ENCODE results near the gene BCAS2.

BCAS2 gene

DNA sequence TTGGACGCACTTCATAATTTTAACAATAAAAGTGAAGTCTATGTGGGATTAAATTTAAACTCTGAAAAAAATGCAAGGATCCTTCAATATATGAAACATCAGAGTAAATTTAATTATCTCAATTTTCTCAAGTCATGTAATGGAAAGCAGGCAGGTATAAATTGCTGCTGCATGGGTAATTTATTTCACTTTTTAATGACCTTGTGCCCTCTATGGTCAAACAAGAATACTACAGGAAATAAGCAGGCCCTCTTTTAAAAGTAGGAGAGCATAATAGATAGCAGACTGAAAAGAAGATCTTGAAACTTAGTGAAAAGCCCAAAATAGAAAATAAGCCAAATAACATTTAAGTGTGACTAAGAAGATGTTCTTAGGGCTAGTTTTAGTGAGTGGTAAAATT, 22.9 kb downstream of the BCAS2 start:
- DNase-seq (ENCODE audit: low spot score): peak; percentile 30

DNA sequence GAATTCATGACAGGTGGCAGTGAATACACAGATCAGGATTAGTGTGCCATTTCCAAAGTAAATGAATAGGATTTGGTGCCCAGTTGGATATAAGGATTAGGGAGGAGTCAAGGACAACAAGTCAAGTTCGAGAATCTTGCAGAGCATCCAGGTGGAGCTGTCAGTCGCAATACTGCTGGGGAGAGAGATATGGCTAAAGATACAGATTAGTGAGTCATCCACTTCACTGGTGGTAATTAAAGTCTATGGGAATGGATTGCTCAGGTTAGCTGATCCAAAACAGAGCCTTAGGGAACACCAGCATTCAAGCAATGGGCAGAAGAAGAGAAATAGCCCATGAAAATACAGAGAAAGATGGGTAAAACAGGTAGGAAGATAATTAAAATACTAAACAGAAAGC, 26.8 kb downstream of the BCAS2 start:
- DNase-seq (ENCODE audit: low spot score): no peak

DNA sequence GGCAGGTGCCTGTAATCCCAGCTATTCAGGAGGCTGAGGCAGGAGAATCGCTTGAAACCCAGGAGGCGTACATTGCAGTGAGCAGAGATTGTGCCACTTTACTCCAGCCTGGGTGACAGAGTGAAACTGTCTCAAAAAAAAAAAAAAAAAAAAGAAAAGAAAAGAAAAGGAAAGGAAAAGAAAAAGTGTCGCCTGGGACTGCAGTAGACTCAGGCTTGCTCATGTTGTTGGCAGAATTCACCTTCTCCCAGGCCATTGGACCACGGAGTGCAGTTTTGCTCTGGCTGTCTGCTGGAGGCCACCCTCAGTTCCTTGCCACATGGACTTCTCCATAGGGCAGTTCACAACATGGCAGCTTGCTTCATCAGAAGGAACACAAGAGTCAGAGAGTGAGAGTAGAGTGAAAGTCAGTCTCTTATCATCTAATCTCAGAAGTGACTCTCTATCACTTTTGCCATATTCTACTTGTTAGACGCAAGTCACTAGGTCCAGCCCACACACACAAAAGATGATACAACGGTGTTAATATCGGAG, 29.2 kb downstream of the BCAS2 start:
- DNase-seq (ENCODE audit: low spot score): no peak

DNA sequence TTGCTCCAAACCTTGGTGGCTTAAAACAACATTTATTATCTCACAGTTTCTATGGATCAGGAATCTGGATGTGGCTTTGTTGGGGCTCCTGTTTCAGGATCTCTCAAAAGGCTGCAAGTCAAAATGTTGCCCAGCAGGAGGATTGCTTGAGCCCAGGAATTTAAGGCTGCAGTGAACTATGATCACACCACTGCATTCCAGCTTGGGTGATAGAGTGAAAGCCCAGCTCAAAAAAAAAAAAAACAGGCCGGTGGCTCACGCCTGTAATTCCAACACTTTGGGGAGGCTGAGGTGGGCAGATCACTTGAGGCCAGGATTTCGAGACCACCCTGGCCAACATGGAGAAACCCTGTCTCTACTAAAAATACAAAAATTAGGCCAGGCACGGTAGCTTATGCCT, 30.0 kb downstream of the BCAS2 start:
- no peak for DNase-seq (ENCODE audit: low spot score)

DNA sequence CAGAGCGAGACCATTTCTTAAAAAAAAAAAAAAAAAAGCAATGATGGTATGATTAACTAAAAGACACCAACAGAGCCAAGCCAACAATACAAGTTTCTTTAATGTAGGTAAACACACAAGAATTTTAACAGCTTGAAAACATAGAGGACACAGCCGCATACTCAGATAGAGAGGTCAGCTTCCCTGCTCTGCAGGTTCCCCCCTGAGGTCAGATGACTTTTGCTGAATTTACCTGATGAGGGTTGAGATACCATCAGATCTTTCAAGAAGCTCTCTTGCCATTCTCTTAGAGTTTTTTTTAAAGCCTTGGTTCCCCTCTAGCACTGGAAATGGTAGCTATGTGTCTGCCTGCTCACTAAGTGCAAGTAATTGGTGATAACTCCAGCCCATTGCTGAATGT, 31.1 kb downstream of the BCAS2 start:
- DNase-seq (ENCODE audit: low spot score): no peak

DNA sequence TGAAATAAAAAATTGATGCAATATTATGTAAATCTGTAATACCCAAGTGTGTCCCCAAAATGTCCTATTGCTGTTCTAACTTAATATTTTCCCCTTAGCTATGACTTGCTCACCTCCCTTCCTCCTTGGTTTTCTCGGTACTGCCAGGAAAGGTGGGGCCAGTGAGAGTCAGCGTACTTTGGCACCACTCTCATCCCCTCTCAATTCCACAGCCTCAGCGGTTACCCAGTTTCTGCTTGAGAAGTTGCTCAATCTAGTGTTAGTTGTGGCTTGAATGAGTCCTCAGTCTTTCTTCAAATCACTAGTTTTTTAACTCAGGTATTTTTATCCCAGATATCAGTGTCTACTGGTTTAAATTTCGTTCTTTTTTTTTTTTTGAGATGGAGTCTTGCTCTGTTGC, 32.3 kb downstream of the BCAS2 start:
- DNase-seq (ENCODE audit: low spot score): no peak

DNA sequence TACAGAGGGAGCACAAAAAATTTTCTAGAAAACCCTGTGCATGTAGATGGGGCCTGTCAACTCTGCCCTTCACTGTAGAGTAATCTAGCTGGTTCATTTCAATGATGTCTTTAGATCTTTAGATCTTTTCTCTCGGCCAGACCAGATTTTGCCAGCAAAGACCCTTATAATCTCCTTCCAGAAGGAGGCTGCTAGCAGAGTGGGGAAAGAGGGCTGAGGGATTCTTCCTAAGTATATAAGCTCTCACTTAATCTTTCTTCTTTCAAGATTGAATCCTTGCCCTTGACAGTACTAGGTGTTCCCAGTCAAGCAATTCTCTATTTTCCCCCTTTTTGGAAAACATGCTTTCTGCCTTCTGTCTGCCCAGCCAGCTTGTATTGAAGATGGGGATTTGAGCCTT, 34.3 kb downstream of the BCAS2 start:
- no peak for DNase-seq (ENCODE audit: low spot score)

DNA sequence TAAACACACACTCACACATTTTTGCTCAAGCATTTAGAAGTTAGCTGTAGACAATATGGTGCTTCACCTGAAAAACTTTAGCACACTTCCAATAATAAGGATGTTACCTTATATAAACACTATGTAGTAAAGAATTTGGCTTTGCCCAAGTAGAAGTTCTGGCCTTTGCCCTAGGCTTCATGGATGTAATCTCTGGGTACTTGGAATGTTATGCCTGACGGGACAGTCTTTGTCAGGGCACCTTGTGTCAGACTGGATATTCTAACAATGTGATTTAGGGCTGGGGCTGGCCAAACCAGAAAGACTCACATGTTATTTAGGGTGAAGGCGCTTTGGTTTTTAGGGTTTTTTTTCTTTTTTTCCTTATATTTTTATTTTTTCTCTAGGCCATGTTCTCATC, 35.6 kb downstream of the BCAS2 start:
- no peak for DNase-seq (ENCODE audit: low spot score)

DNA sequence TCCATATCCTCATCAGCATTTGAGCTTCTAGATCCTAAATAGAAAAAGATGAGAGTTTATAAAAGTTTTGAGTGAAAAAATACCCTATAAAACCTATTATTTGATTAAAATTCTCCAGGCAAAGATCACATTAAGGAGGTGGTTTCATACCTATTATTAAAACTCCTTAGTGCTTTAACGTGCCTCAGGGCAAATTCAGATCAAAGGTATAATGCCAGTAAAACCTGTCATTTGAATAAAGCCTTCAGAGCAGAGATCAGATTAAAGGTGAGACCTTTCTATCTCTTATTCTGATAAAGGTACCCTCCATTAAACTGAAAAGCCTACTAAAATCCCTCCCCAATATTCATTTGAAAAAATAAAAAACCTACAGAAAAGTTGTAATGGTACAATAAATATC, 36.1 kb downstream of the BCAS2 start:
- no peak for DNase-seq (ENCODE audit: low spot score)

DNA sequence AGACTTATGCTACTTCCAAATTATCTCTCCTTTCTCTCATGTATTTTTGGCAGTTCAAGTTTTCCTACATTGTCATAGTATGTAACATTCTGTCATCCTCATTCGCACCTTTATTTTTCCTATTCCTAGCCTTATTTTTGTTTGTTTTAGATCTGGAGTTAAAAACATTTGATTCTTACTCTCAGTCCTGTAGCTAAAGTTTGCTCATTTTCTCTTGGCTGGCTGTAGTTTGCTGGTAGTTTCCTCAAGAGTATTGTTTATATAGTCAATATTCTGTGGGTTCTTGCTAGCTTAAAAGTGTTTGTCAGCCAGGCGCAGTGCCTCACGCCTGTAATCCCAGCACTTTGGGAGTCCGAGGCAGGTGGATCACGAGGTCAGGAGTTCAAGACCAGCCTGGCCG, 40.6 kb downstream of the BCAS2 start:
- no peak for DNase-seq (ENCODE audit: low spot score)

DNA sequence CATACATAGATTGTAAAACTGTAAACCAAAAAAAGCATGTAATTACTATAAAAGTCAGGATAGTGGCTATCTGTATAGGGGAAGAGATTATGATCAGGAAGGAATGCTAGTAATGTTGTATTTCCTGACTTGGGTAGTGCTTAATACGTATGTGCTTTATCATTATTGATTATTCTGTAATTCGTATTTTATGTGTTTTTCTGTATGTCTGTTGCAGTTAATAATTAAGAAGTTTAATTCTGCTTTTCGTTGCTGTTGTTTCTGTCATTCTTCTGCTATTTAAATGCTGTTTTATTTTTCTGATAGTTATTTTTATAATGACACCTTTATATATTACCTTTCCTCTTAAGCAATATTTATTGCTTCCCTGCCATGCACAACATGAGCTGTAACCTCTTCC, 41.1 kb downstream of the BCAS2 start:
- DNase-seq (ENCODE audit: low spot score): no peak

DNA sequence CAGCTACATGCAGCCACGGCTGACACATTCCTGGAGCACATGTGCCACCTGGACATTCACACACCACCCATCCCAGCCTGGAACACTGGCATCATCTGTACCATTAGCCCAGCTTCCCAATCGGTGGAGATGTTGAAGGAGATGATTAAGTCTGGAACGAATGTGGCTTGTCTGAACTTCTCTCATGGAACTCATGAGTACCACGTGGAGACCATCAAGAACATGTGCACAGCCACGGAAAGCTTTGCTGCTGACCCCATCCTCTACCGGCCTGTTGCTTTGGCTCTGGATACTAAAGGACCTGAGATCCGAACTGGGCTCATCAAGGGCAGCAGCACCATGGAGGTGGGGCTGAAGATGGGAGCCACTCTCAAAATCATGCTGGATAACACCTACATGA, 45.4 kb downstream of the BCAS2 start:
- no peak for DNase-seq (ENCODE audit: low spot score)

DNA sequence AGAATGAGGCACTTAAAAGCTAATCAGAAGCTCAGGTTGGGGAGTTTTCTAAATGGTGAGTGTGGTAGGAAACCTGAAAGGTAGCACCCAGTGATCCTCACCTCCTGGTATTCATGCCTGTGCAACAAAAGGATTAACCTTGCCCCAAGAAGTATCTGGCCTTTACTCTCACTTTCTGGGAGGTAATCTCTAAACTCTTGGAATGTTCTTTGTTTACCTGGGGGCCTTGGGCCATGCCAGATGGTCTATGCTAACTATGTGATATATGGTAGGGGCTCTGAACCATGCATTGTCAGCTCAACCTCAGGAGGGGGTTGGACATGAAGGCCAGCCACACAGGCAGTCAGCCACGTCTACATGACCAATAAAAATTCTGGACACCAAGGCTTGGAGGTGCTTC, 46.0 kb downstream of the BCAS2 start:
- DNase-seq (ENCODE audit: low spot score): no peak

DNA sequence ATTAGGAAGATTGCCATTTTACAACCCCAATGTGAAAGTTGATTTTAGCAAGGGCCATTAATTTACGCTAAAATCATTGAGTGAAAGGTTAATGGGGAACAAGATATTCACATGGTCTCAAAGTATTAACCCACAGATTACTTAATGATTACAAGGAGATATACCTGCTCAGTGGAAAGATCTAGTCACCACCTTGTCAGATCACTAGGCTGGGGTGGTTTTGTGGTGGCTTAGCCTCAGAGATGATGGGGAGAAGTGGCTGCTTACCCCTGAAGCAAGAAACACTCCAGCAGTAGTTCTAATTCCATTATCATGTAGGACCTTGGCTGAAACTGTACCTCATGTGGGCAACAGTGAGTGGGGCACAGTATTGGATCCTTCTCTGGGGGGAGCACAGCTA, 50.3 kb downstream of the BCAS2 start:
- DNase-seq (ENCODE audit: low spot score): no peak

DNA sequence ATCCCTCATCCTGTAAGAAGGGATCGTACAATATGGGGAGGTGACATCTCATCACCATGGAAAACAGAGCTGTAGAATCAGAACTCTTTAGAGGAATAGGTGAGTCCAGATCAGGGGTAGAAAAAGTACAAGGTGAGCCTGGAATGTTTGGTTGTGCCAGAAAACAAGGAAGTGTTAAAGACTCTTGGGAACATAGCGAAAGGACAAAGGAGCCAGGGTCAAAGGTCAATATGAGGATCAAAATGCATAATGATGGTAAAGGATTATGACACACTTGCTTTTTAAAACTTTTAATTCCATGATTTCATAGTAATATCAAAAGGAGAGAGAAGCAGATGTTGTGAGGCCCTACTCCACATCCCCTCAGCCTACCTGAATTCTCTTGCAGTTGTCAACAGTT, 51.2 kb downstream of the BCAS2 start:
- DNase-seq (ENCODE audit: low spot score): no peak

DNA sequence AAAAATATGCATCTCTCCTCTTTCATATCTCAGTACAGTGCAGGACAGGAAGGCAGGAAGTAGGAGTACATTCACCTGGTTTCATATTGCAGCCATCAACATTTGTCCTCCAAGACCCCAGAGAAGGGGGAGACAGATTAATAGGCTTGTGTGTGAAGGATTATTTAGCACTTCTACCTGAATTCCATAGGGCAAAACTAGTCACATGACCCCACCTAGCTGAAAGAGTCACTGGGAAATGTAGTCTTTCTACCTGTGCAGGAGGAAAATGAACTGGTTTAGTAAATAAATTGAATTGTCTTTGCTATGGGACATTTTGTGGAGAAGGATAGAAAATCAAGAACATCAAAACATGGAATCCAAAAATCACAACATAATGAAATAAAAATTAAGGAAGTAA, 56.5 kb downstream of the BCAS2 start:
- no peak for DNase-seq (ENCODE audit: low spot score)

DNA sequence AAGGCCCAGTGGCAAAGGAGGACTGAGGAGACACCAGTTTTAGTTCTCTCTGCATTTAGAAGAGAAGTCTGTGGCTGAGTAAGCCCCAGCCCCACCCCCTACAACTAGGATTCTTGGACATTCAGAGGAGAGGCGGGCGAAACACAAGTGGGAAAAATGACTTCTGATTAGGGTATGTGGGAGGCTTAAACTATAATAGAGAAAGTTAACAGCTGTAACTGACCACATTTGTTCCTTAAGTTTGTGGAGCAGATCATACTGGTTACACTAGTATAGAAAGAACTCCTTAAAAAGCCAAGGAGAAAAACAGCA, 59.2 kb downstream of the BCAS2 start:
- DNase-seq (ENCODE audit: low spot score): no peak

DNA sequence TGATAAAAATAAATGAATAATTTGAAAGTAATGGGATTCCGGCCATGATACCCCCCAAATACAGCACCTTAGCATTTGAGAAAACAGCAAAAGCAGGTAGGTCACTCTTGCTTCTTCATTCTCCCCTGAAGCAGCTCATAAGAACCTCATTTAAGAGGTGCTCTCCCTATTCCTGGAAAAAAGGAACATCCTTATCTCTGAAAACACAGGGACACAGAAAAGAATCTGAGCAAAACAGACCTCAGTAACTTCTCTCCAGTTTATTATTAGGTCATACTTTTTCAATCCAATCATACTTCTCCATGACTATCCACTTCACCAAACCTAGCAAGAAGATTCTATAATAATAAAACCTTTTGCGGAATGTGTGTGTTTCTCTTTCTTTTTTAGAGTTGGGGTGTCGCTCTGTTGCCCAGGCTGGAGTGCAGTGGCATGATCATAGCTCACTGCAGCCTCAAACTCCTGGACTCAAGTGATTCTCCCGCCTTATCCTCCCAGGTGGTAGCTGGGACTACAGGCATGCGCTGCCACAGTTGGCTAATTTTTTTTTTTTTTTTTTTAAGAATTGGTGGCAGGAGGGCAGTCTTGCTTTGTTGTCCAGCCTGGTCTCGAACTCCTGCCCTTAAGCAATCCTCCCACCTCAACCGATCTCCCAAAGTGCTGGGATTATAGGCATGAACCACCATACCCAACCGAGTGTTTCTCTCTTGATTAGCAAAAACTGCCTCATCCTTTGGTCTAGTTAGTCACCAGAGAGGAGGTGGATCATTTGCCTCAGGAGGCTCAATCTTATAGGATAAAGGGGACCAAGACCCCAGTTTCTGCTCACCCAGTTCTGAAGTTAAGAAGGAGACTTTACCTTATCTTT, 59.8 kb downstream of the BCAS2 start:
- DNase-seq (ENCODE audit: low spot score): no peak
